SK-N-SH treated with all-trans-retinoic acid at 6 μM for 48 hours (cell line): Measurements from ENCODE around the gene SMARCD3.

Experiments used
- ATAC-seq: fragments of 200-7000 bp; cut with Tn5 transposase; 3 replicates; pipeline ENCODE4 v1.9.1; 2020; ENCODE audit warnings: mild to moderate bottlenecking, moderate library complexity
- ARNTL ChIP-seq: fragments of 450-650 bp; formaldehyde crosslinking; IDR thresholded peaks from 2 replicates; pipeline ENCODE4 v1.5.0; 2020; ENCODE audit warnings: low read depth, mild to moderate bottlenecking, moderate library complexity, borderline replicate concordance
- BACH2 ChIP-seq: fragments of 250-450 bp; sonication (Bioruptor Pico); IDR thresholded peaks from 2 replicates; pipeline ENCODE4 v1.9.0; 2021; ENCODE audit warnings: mild to moderate bottlenecking, borderline replicate concordance
- CREB5 ChIP-seq: fragments of 250-450 bp; sonication (Bioruptor Pico); IDR thresholded peaks from 2 replicates; pipeline ENCODE4 v1.5.1; 2020; ENCODE audit warnings: low read depth, mild to moderate bottlenecking, moderate library complexity
- CSRNP3 ChIP-seq: fragments of 250-450 bp; sonication (Bioruptor Pico); IDR thresholded peaks from 2 replicates; pipeline ENCODE4 v1.5.1; 2021; ENCODE audit warnings: mild to moderate bottlenecking, moderate library complexity
- ESRRG ChIP-seq: fragments of 250-450 bp; sonication (Bioruptor Pico); IDR thresholded peaks from 2 replicates; pipeline ENCODE4 v1.6.1; 2021; ENCODE audit warnings: mild to moderate bottlenecking
- GLIS3 ChIP-seq: fragments of 250-450 bp; sonication (Bioruptor Pico); IDR thresholded peaks from 2 replicates; pipeline ENCODE4 v1.5.0; 2020; ENCODE audit warnings: mild to moderate bottlenecking, moderate library complexity
- ISL1 ChIP-seq: fragments of 250-450 bp; sonication (Bioruptor Pico); IDR thresholded peaks from 2 replicates; pipeline ENCODE4 v2.1.2; 2022; ENCODE audit warnings: mild to moderate bottlenecking, moderate library complexity
- OSR1 ChIP-seq: fragments of 250-450 bp; sonication (Bioruptor Pico); IDR thresholded peaks from 2 replicates; pipeline ENCODE4 v1.8.0; 2022; ENCODE audit warnings: moderate library complexity, mild to moderate bottlenecking, inconsistent platforms
- POU6F1 ChIP-seq: fragments of 250-450 bp; sonication (Bioruptor Pico); IDR thresholded peaks from 2 replicates; pipeline ENCODE4 v1.8.0; 2021; ENCODE audit warnings: low read depth, mild to moderate bottlenecking, moderate library complexity, borderline replicate concordance
- PPARA ChIP-seq: fragments of 250-450 bp; sonication (Bioruptor Pico); IDR thresholded peaks from 2 replicates; pipeline ENCODE4 v1.5.0; 2020; ENCODE audit warnings: mild to moderate bottlenecking, borderline replicate concordance
- RARB ChIP-seq: fragments of 250-450 bp; sonication (Bioruptor Pico); IDR thresholded peaks from 2 replicates; pipeline ENCODE4 v1.8.0; 2021; ENCODE audit warnings: mild to moderate bottlenecking, moderate library complexity
- SNAI2 ChIP-seq: fragments of 250-450 bp; sonication (Bioruptor Pico); IDR thresholded peaks from 2 replicates; pipeline ENCODE4 v1.5.0; 2020; ENCODE audit warnings: mild to moderate bottlenecking, moderate library complexity
- TCF4 ChIP-seq: fragments of 250-450 bp; sonication (Bioruptor Pico); IDR thresholded peaks from 2 replicates; pipeline ENCODE4 v1.8.0; 2021; ENCODE audit warnings: mild to moderate bottlenecking, moderate library complexity, borderline replicate concordance
- TOX ChIP-seq: fragments of 250-450 bp; sonication (Bioruptor Pico); IDR thresholded peaks from 2 replicates; pipeline ENCODE4 v1.8.0; 2021; ENCODE audit warnings: mild to moderate bottlenecking, moderate library complexity, borderline replicate concordance
- ZC3H10 ChIP-seq: fragments of 250-450 bp; sonication (Bioruptor Pico); IDR thresholded peaks from 2 replicates; pipeline ENCODE4 v1.5.1; 2021; ENCODE audit warnings: mild to moderate bottlenecking, moderate library complexity
- ZFP3 ChIP-seq: fragments of 250-450 bp; sonication (Bioruptor Pico); IDR thresholded peaks from 2 replicates; pipeline ENCODE4 v1.5.0; 2020; ENCODE audit warnings: mild to moderate bottlenecking, moderate library complexity
- ZFP30 ChIP-seq: fragments of 450-650 bp; formaldehyde crosslinking; IDR thresholded peaks from 2 replicates; pipeline ENCODE4 v1.5.0; 2022; ENCODE audit warnings: mild to moderate bottlenecking, moderate library complexity
- ZNF70 ChIP-seq: fragments of 450-650 bp; formaldehyde crosslinking; IDR thresholded peaks from 2 replicates; pipeline ENCODE4 v1.5.0; 2020; ENCODE audit warnings: mild to moderate bottlenecking, moderate library complexity
- TF ChIP-seq, protein P1 (sequence below): fragments of 250-450 bp; sonication (Bioruptor Pico); IDR thresholded peaks from 2 replicates; pipeline ENCODE4 v1.5.0; 2020; ENCODE audit warnings: mild to moderate bottlenecking, moderate library complexity
- TF ChIP-seq, protein P2 (sequence below): fragments of 250-450 bp; sonication (Bioruptor Pico); IDR thresholded peaks from 2 replicates; pipeline ENCODE4 v1.8.0; 2020; ENCODE audit warnings: mild to moderate bottlenecking, moderate library complexity, borderline replicate concordance

The SMARCD3 gene

GRCh38 chr7:151243045-151243349 lies 5.5 kb downstream of the SMARCD3 start:
- no peak for ATAC-seq
- TF ChIP-seq BACH2 (CRISPR knock-in tag) (no peak), GLIS3 (CRISPR knock-in tag) (no peak), ZNF70 (no peak), RARB (CRISPR knock-in tag) (no peak), PPARA (CRISPR knock-in tag) (no peak), ZC3H10 (no peak), TOX (CRISPR knock-in tag) (no peak), ISL1 (CRISPR knock-in tag) (no peak), ZFP3 (CRISPR knock-in tag) (no peak)
- TF ChIP-seq, protein P1, sequence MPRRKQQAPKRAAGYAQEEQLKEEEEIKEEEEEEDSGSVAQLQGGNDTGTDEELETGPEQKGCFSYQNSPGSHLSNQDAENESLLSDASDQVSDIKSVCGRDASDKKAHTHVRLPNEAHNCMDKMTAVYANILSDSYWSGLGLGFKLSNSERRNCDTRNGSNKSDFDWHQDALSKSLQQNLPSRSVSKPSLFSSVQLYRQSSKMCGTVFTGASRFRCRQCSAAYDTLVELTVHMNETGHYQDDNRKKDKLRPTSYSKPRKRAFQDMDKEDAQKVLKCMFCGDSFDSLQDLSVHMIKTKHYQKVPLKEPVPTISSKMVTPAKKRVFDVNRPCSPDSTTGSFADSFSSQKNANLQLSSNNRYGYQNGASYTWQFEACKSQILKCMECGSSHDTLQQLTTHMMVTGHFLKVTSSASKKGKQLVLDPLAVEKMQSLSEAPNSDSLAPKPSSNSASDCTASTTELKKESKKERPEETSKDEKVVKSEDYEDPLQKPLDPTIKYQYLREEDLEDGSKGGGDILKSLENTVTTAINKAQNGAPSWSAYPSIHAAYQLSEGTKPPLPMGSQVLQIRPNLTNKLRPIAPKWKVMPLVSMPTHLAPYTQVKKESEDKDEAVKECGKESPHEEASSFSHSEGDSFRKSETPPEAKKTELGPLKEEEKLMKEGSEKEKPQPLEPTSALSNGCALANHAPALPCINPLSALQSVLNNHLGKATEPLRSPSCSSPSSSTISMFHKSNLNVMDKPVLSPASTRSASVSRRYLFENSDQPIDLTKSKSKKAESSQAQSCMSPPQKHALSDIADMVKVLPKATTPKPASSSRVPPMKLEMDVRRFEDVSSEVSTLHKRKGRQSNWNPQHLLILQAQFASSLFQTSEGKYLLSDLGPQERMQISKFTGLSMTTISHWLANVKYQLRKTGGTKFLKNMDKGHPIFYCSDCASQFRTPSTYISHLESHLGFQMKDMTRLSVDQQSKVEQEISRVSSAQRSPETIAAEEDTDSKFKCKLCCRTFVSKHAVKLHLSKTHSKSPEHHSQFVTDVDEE (CRISPR knock-in tag) = no peak
- TF ChIP-seq, protein P2, sequence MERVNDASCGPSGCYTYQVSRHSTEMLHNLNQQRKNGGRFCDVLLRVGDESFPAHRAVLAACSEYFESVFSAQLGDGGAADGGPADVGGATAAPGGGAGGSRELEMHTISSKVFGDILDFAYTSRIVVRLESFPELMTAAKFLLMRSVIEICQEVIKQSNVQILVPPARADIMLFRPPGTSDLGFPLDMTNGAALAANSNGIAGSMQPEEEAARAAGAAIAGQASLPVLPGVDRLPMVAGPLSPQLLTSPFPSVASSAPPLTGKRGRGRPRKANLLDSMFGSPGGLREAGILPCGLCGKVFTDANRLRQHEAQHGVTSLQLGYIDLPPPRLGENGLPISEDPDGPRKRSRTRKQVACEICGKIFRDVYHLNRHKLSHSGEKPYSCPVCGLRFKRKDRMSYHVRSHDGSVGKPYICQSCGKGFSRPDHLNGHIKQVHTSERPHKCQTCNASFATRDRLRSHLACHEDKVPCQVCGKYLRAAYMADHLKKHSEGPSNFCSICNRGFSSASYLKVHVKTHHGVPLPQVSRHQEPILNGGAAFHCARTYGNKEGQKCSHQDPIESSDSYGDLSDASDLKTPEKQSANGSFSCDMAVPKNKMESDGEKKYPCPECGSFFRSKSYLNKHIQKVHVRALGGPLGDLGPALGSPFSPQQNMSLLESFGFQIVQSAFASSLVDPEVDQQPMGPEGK (CRISPR knock-in tag) = no peak

DNA sequence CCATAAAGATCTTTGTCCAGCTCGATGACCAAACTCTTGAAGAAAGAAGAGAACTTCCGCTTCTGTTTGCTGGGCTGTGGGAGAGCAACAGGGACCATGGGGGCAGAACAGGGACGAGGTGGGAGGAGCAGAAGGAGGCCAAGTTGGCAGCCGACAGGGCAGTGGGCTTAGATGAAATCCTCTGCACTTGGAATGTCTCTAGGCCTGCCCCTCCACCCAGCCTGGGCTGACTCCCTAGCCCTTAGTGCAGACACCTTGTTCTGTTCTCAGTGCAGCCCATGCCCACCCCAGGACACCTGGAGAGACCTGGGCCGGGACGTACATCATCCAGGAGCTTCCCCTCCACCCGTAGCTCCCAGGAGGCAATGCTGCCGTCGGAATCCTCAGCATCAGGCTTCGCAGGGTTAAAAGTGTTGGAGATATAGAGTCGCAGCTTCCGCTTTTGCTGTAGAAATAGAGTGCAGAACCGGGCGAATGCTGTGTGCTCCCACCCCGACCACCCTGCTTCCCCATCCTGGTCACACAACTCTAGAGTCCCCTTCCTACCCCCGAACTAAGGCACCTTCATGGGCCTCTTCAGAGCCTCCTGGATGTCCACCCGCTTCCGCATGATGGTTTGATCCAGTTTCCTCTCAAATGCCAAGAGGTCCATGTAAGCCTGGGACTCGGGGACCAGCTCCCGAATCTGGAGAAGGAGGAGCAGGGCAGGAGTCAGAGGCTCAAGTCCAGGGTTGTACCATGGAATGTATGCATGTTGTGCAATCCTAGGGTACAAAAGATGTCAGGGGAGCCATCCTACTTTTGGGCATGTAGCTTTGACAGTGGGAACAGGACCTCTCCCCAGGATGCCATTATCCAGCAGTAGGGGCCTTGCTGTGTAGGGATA lies 6.1 kb downstream of the SMARCD3 start:
- no peak for TF ChIP-seq OSR1 (CRISPR knock-in tag)
- no peak for TF ChIP-seq TCF4 (CRISPR knock-in tag)
- TF ChIP-seq ISL1 (CRISPR knock-in tag) = no peak
- no peak for TF ChIP-seq ESRRG (CRISPR knock-in tag)
- no peak for TF ChIP-seq ZC3H10
- TF ChIP-seq ZFP30 (CRISPR knock-in tag) = no peak
- no peak for TF ChIP-seq CSRNP3 (CRISPR knock-in tag)
- TF ChIP-seq SNAI2 (CRISPR knock-in tag) = no peak
- TF ChIP-seq POU6F1 (CRISPR knock-in tag) = no peak
- TF ChIP-seq, protein P1 (CRISPR knock-in tag) = no peak
- TF ChIP-seq CREB5 (CRISPR knock-in tag) = no peak
- TF ChIP-seq GLIS3 (CRISPR knock-in tag) = no peak
- TF ChIP-seq ARNTL (CRISPR knock-in tag) = no peak
- no peak for ATAC-seq
